ENCODE data around the gene ZNF576.

GRCh38 chr19:43638214-43638994 lies 42.0 kb downstream of the ZNF576 start:
- no peak for TF ChIP-seq CTCF (IDR thresholded peaks at IDR 0.05; ENCODE audit: low read depth, low read length)
- TF ChIP-seq, protein P1, sequence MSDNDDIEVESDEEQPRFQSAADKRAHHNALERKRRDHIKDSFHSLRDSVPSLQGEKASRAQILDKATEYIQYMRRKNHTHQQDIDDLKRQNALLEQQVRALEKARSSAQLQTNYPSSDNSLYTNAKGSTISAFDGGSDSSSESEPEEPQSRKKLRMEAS (IDR thresholded peaks at IDR 0.05; ENCODE audit: low read depth, low read length), result no peak

Measured in NB4 (cell line).